Uterus (tissue), 2 donors: ENCODE measurements around the gene ARHGEF7.

Experiments
- CTCF ChIP-seq, 4 experiments: fragments of 200-600 bp in 2 of 4; fragments of 450-650 bp in 2 of 4; sonication (generic) in 2 of 4; IDR thresholded peaks; one replicate each; pipeline ENCODE4 v1.5.1; 2016 to 2019; ENCODE audit warnings: antibody characterized with exemption in 4 of 4, mild to moderate bottlenecking in 2 of 4, moderate library complexity in 1 of 4
- POLR2A ChIP-seq, 2 donors: fragments of 450-650 bp; IDR thresholded peaks; one replicate each; pipeline ENCODE4 v1.6.1; 2016; ENCODE audit warnings: antibody characterized with exemption in 2 of 2, mild to moderate bottlenecking in 1 of 2, moderate library complexity in 1 of 2

DNA sequence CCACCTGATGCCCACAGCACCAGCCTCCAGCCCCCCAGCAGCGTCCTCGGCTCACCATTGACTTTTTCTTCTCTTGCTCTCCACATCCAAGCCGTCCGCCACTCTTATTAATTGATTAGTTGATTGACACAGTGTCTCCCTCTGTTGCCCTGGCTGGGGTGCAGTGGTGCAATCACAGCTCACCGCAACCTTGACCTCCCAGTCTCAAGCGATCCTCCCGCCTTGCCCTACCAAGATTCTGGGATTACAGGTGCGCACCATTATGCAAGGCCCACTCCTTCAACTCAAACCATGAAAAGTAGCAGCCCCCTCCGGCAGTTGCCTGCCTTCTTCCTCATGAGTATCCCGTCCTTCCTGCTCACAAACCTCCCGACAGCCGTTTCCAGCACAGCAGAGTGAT, 204.4 kb downstream of the ARHGEF7 start:
- TF ChIP-seq CTCF (IDR thresholded peaks at IDR 0.05), result no peak
- TF ChIP-seq POLR2A (IDR thresholded peaks at IDR 0.05), result no peak
